ENCODE data around the gene USP46. TPM values are rescaled to one million over a fixed set of nuclear protein-coding genes. Genes with fewer than 3 reads are reported as not detected.

Gene USP46
- total RNA-seq, 4 donors from 2014 or later, result 8.4 to 17.5 (median 10.5) TPM

DNA sequence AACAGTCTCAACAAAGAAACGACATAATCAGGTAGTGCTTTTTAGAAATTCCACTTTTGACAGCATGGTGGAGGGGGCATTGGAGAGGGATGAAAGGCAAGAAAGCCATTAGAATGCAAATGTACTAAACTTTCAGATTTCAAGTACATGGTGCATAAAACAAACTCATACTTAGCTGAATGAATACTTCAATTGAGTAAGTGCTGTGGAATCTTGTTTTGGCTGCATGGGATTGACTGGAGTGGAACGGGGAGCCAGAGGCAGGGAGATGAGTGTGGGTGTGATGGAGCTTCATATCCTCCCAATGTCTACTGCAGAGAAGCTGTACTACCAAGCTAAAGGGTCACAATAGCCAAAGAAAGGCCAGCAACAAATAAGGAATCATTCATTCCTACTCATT lies 52.4 kb downstream of the USP46 start:
- DNase-seq (ENCODE audit: low spot score in 2 of 2), result no peak
- no peak for TF ChIP-seq CTCF (IDR thresholded peaks at IDR 0.05)
- TF ChIP-seq POLR2AphosphoS5 (IDR thresholded peaks at IDR 0.05), result no peak
- TF ChIP-seq POLR2A (IDR thresholded peaks at IDR 0.05), result no peak
- no peak for TF ChIP-seq EP300 (IDR thresholded peaks at IDR 0.05)
- H3K27me3 ChIP-seq, result no peaks in the 10 kb centered on the region
- no peak overlapping the region for H3K4me3 ChIP-seq
- peaks cover 46% of the 10 kb centered on the region for H3K36me3 ChIP-seq
- H3K27ac ChIP-seq, result no peak overlapping the region
- WGBS, result 93% methylated on average over 2 of the region's 2 CpGs
- no peaks in the 10 kb centered on the region for H3K9me3 ChIP-seq
- H3K4me1 ChIP-seq, result no peaks in the 10 kb centered on the region

GRCh38 chr4:52606040-52606439 lies 53.1 kb downstream of the USP46 start:
- H3K4me1 ChIP-seq, result no peaks in the 10 kb centered on the region
- TF ChIP-seq POLR2A (IDR thresholded peaks at IDR 0.05) (no peak), EP300 (IDR thresholded peaks at IDR 0.05) (no peak), POLR2AphosphoS5 (IDR thresholded peaks at IDR 0.05) (no peak), CTCF (IDR thresholded peaks at IDR 0.05) (no peak)
- no peak overlapping the region for H3K27ac ChIP-seq
- 99% methylated on average over 2 of the region's 2 CpGs for WGBS
- peaks cover 48% of the 10 kb centered on the region for H3K36me3 ChIP-seq
- H3K27me3 ChIP-seq, result no peaks in the 10 kb centered on the region
- no peak for DNase-seq (ENCODE audit: low spot score in 2 of 2)
- H3K9me3 ChIP-seq, result no peaks in the 10 kb centered on the region
- H3K4me3 ChIP-seq, result no peak overlapping the region

GRCh38 chr4:52604215-52604614 lies 54.9 kb downstream of the USP46 start:
- TF ChIP-seq POLR2AphosphoS5 (IDR thresholded peaks at IDR 0.05) (no peak), EP300 (IDR thresholded peaks at IDR 0.05) (no peak), POLR2A (IDR thresholded peaks at IDR 0.05) (no peak), CTCF (IDR thresholded peaks at IDR 0.05) (no peak)
- Histone ChIP-seq H3K4me1 (no peaks in the 10 kb centered on the region), H3K4me3 (no peak overlapping the region), H3K27ac (no peak overlapping the region), H3K36me3 (peaks cover 55% of the 10 kb centered on the region), H3K9me3 (no peaks in the 10 kb centered on the region), H3K27me3 (no peaks in the 10 kb centered on the region)
- no peak for DNase-seq (ENCODE audit: low spot score in 2 of 2)
- 86% methylated on average over 3 of the region's 3 CpGs for WGBS

DNA sequence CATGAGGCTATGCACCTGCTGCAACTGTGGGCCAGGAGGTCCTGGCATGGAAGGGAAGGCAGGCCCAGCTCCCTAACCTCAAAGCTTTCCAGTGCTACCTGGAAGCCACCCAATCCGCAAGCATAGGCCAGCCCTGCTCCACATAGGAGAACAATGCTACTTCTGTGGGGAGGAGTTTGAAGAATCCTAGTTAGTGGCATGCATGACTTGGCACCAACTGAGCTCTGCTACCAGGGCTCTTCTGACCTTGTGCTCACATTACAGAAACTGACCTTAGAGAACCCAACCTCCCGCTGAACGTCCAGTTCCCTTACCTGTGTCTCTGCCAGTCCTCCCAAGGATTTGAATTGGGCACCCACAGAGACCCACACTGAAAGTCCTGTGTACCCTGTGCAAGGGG lies 58.8 kb downstream of the USP46 start:
- 88% methylated on average over 3 of the region's 3 CpGs for WGBS
- no peaks in the 10 kb centered on the region for H3K4me1 ChIP-seq
- DNase-seq (ENCODE audit: low spot score in 2 of 2), result no peak
- no peak overlapping the region for H3K4me3 ChIP-seq
- H3K36me3 ChIP-seq, result peaks cover 53% of the 10 kb centered on the region
- no peaks in the 10 kb centered on the region for H3K27me3 ChIP-seq
- no peaks in the 10 kb centered on the region for H3K9me3 ChIP-seq
- TF ChIP-seq EP300 (IDR thresholded peaks at IDR 0.05) (no peak), CTCF (IDR thresholded peaks at IDR 0.05) (no peak)
- no peak overlapping the region for H3K27ac ChIP-seq

DNA sequence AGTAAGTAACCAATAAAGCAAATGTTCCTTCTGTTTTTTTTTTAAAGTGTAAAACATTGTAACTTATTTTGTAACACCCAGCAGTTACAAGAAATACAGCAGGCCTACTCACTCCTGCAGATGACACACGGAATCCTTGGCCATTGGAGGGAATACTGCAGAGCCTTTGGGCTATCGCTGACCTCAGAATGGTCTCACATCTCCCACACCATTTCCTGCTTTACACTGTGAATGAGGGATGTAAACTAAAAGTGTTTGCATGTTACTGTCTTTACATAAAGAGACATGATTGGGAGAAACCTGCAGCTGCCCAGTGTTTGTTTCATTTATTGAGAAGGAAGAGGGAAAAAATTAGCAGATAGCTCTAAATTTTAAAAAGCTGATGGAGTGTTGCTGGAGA lies 64.1 kb downstream of the USP46 start:
- WGBS, result 98% methylated on average over 2 of the region's 2 CpGs
- no peak for TF ChIP-seq POLR2AphosphoS5 (IDR thresholded peaks at IDR 0.05)
- TF ChIP-seq EP300 (IDR thresholded peaks at IDR 0.05), result no peak
- TF ChIP-seq CTCF (IDR thresholded peaks at IDR 0.05), result no peak
- TF ChIP-seq POLR2A (IDR thresholded peaks at IDR 0.05), result no peak
- Histone ChIP-seq H3K36me3 (peaks cover 35% of the 10 kb centered on the region), H3K9me3 (no peaks in the 10 kb centered on the region), H3K27me3 (no peaks in the 10 kb centered on the region), H3K4me3 (no peak overlapping the region), H3K27ac (no peak overlapping the region), H3K4me1 (no peaks in the 10 kb centered on the region)
- DNase-seq (ENCODE audit: low spot score in 2 of 2), result no peak
